Common myeloid progenitor, CD34-positive (primary cell): ENCODE data around the gene KAZN.

Source experiments
- CTCF ChIA-PET: fragments of 350-600 bp; sonication (Branson Sonifier 250); formaldehyde crosslinking; loops from one replicate; lab custom pipeline; 2021; ENCODE audit warnings: antibody characterized with exemption; lab: Charles Lee
- POLR2A ChIA-PET: fragments of 350-600 bp; sonication (Branson Sonifier 250); formaldehyde crosslinking; loops from one replicate; lab custom pipeline; 2021; ENCODE audit warnings: antibody characterized with exemption; lab: Charles Lee
- DNase-seq, 3 donors: peaks; one replicate each; pipeline versions ENCODE4 v3.0.0 to v3.0.0-alpha.2; 2013
- H3K27ac ChIP-seq, 2 experiments: 1 replicate in 1 of 2; 2 replicates in 1 of 2; pipeline ENCODE4 v1.7.0; 2013; ENCODE audit warnings: inconsistent platforms in 2 of 2, low read length in 2 of 2, mild to moderate bottlenecking in 2 of 2, low read depth in 1 of 2, moderate library complexity in 1 of 2; ENCODE audit not compliant: severe bottlenecking in 2 of 2, insufficient read depth in 1 of 2, poor library complexity in 1 of 2
- H3K27me3 ChIP-seq, 5 experiments: replicated peaks in 2 of 5; 1 replicate in 3 of 5; 2 replicates in 2 of 5; pipeline versions ENCODE4 v1.6.1 to v1.7.0; 2013; ENCODE audit warnings: low read length in 4 of 5, mild to moderate bottlenecking in 2 of 5, moderate library complexity in 2 of 5, inconsistent platforms in 1 of 5; ENCODE audit not compliant: insufficient read depth in 5 of 5, control insufficient read depth in 4 of 5
- H3K36me3 ChIP-seq, 4 experiments: 1 replicate in 2 of 4; 2 replicates in 2 of 4; pipeline versions ENCODE4 v1.6.1 to v1.7.0; 2013; ENCODE audit warnings: low read length in 3 of 4, control low read depth in 1 of 4, mild to moderate bottlenecking in 1 of 4; ENCODE audit not compliant: control insufficient read depth in 4 of 4, insufficient read depth in 4 of 4
- H3K4me1 ChIP-seq, 4 experiments: 1 replicate in 3 of 4; 2 replicates in 1 of 4; pipeline versions ENCODE4 v1.6.1 to v1.7.1; 2013; ENCODE audit warnings: low read length in 3 of 4, mild to moderate bottlenecking in 3 of 4, control low read depth in 1 of 4, inconsistent platforms in 1 of 4, moderate library complexity in 1 of 4; ENCODE audit not compliant: control insufficient read depth in 4 of 4, insufficient read depth in 4 of 4; ENCODE audit errors: control extremely low read depth in 1 of 4
- H3K4me3 ChIP-seq, 7 experiments: 1 replicate in 4 of 7; 2 replicates in 3 of 7; pipeline versions ENCODE4 v1.5.1 to v1.7.0; 2013; ENCODE audit warnings: mild to moderate bottlenecking in 7 of 7, low read length in 6 of 7, moderate library complexity in 6 of 7, inconsistent platforms in 2 of 7, low read depth in 2 of 7, control low read depth in 1 of 7; ENCODE audit not compliant: insufficient read depth in 4 of 7, control insufficient read depth in 1 of 7; ENCODE audit errors: extremely low read depth in 1 of 7
- H3K9me3 ChIP-seq, 5 experiments: 1 replicate in 4 of 5; 2 replicates in 1 of 5; pipeline versions ENCODE4 v1.6.1 to v1.7.1; 2013; ENCODE audit warnings: low read length in 4 of 5, mild to moderate bottlenecking in 2 of 5, inconsistent platforms in 1 of 5, low read depth in 1 of 5, moderate library complexity in 1 of 5; ENCODE audit not compliant: control insufficient read depth in 4 of 5, insufficient read depth in 2 of 5; ENCODE audit errors: control extremely low read depth in 1 of 5
- WGBS: methylation state at CpG from one replicate; pipeline ENCODE4 v1.1.5; 2013; ENCODE audit not compliant: insufficient coverage; 5-methylcytosine and 5-hydroxymethylcytosine counted together

Gene KAZN

DNA sequence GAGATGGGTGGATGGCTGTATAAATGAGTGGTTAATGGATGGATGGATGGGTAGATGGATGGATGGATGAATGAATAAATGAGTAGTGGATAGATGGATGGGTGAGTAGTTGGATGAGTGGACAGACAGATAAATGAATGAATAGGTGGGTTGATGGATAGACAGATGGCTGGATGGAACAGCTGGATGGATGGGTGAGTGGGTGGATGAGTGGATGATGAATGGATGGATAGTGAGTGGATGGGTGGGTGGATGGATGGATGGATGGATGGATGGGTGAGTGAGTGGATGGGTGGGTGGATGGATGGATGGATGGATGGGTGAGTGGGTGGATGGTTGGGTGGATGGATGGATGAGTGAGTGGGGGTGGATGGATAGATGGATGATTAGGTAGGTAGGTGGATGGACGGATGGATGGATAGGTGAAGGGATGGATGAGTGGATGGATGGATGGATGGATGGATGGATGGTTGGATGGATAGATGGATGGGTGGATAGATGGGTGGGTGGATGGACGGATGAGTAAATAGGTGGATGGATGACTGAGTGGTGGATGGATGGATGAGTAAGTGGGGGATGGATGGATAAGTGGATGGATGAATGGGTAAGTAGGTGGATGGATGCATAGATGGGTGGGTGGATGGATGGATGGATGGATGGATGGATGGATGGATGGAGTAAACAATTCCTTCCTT, 246.6 kb downstream of the KAZN start:
- WGBS, result 100% methylated on average over 2 of the region's 2 CpGs
- CTCF ChIA-PET, result interaction anchor here (0.5 kb wide), 1 partner anchor 433 kb away, joined by 3 read pairs; no protein-coding TSS in a partner anchor
- H3K4me3 ChIP-seq, result no peak overlapping the region
- no peaks in the 10 kb centered on the region for H3K36me3 ChIP-seq
- H3K9me3 ChIP-seq, result peaks cover 3 to 20% (median 13%) of the 10 kb centered on the region in 5 experiments
- POLR2A ChIA-PET, result no interaction called here
- H3K27me3 ChIP-seq, result peaks cover 0 to 3% (median 0%) of the 10 kb centered on the region in 5 experiments
- no peak for DNase-seq
- H3K27ac ChIP-seq, result no peak overlapping the region
- peaks cover 0 to 4% (median 2%) of the 10 kb centered on the region in 4 experiments for H3K4me1 ChIP-seq

DNA sequence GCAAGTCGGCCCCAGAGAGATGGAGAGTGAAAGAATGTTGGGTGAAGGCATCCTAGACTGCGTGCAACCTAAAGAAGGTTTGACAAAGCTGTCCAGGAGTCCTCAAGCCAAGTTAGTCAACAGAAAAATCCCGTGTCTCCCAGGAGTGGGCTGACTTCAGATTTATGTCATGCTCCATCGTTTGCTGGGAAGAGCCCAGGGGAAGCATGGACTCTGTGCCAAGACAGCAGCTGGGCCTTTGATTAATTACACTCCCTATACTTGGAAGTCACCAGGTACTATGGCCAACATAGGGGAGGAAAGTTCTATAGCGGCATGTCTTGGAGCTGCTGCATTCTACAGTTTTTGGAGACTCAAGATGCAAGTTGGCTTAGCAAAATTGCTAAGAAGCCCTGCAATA, 247.4 kb downstream of the KAZN start:
- peaks cover 3 to 17% (median 10%) of the 10 kb centered on the region in 5 experiments for H3K9me3 ChIP-seq
- CTCF ChIA-PET, result interaction anchor here (0.5 to 1.1 kb wide), 2 partner anchors 40 to 434 kb away, joined by 3 to 5 read pairs; no protein-coding TSS in a partner anchor
- POLR2A ChIA-PET, result no interaction called here
- peaks cover 0 to 4% (median 2%) of the 10 kb centered on the region in 4 experiments for H3K4me1 ChIP-seq
- no peaks in the 10 kb centered on the region for H3K27me3 ChIP-seq
- 98% methylated on average over 5 of the region's 5 CpGs for WGBS
- H3K36me3 ChIP-seq, result no peaks in the 10 kb centered on the region
- DNase-seq, result no peak
- H3K27ac ChIP-seq, result no peak overlapping the region
- no peak overlapping the region for H3K4me3 ChIP-seq

DNA sequence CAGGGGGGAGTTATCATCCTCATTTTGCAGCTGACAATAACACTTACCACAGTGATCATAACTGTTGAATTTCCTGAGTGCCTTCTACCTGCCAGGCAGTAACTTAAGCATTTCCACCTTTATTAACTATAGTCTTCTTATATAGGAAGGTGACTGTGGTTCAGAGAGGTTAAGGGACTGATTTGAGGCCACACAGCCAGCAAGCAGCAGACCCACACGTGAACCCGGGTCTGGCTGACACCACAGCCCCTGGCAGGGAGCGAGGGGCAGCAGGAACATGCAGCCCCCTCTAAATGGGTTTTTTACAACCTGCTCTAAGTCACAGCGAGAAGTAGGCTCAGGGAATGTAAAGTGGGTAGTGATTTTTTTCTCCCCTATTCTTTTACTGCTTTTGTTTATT, 248.2 kb downstream of the KAZN start:
- H3K4me1 ChIP-seq, result peaks cover 0 to 4% (median 2%) of the 10 kb centered on the region in 4 experiments
- peaks cover 2 to 9% (median 7%) of the 10 kb centered on the region in 5 experiments for H3K9me3 ChIP-seq
- ChIA-PET CTCF (interaction anchor here (1.1 kb wide), 1 partner anchor 41 kb away, joined by 5 read pairs; no protein-coding TSS in a partner anchor), POLR2A (no interaction called here)
- no peaks in the 10 kb centered on the region for H3K36me3 ChIP-seq
- no peak overlapping the region for H3K4me3 ChIP-seq
- DNase-seq, result no peak
- no peak overlapping the region for H3K27ac ChIP-seq
- H3K27me3 ChIP-seq, result no peaks in the 10 kb centered on the region
- WGBS, result 90% methylated on average over 3 of the region's 4 CpGs

DNA sequence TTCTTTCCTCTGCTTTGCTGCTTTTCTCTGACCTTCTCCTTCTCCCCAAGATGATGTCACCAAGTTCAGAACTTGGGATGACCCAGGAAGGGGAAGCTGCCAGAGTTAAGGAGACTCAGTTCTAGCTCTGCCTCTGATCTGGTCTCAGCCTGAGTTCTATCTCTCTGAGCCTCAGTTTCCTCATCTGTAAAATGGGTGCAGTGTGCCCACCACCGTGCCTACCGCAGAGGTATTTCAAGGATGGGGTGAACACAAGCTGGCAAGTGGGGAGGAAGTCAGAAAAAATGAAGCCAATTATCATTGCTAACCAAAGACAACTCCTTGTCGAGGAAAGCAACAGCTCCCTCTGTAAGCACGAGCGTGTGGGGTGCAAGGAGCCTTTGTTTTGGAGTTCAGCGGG, 249.7 kb downstream of the KAZN start:
- Histone ChIP-seq H3K4me1 (peaks cover 0 to 4% (median 2%) of the 10 kb centered on the region in 4 experiments), H3K27me3 (no peaks in the 10 kb centered on the region), H3K9me3 (no peaks in the 10 kb centered on the region), H3K36me3 (no peaks in the 10 kb centered on the region), H3K27ac (no peak overlapping the region), H3K4me3 (no peak overlapping the region)
- ChIA-PET CTCF (interaction anchor here (0.8 to 1.1 kb wide), 2 partner anchors 43 to 241 kb away, joined by 3 read pairs; no protein-coding TSS in a partner anchor), POLR2A (no interaction called here)
- no peak for DNase-seq
- 94% methylated on average over 5 of the region's 6 CpGs for WGBS

DNA sequence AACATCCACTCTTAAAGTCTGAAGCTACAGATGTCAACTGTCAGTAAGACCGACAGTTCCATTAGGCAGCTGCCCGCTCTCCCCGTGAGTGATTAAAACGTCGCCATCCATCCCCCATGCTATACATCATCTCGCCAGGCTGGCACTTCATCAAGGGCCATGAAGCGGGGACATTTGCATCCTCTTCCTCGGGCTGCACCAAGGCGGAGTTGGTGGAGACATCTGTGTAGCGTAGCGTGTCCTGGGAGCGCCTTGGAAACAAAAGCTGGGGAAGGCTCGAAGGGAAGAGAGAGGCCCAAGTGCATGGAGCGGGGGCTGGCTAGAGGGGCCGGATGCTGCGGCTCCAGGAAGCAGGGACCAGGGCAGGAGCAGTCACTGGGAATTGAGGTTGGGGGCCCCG, 250.1 kb downstream of the KAZN start:
- CTCF ChIA-PET, result interaction anchor here (0.8 to 1.1 kb wide), 3 partner anchors 44 to 735 kb away, joined by 3 read pairs; no protein-coding TSS in a partner anchor
- Histone ChIP-seq H3K27me3 (peaks cover 0 to 1% (median 0%) of the 10 kb centered on the region in 5 experiments), H3K9me3 (no peaks in the 10 kb centered on the region), H3K36me3 (no peaks in the 10 kb centered on the region), H3K4me3 (no peak overlapping the region), H3K4me1 (peaks cover 0 to 4% (median 2%) of the 10 kb centered on the region in 4 experiments), H3K27ac (no peak overlapping the region)
- DNase-seq, result no peak
- 87% methylated on average over 12 of the region's 17 CpGs for WGBS
- POLR2A ChIA-PET, result no interaction called here

DNA sequence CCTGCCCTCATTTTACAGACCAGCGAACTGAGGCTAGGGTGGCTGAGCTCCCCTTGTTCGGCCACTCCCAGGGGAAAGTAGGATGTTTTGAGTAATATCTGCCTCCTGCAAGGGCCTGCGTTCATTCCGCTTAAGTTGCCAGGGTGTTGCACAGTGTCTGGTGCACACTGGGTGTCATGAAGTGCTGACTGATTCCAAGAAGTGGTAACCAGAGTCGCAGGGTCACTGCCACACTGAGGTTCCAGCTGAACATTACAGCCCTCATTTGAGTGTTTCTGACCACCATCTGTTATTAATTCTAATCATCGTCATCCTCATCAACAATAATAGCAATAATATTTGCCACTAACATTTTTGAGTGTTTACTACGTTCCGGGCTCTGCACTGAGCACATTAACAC, 250.6 kb downstream of the KAZN start:
- H3K36me3 ChIP-seq, result no peaks in the 10 kb centered on the region
- no peaks in the 10 kb centered on the region for H3K9me3 ChIP-seq
- WGBS, result 86% methylated on average over 5 of the region's 8 CpGs
- no peak overlapping the region for H3K27ac ChIP-seq
- peaks cover 0 to 4% (median 2%) of the 10 kb centered on the region in 4 experiments for H3K4me1 ChIP-seq
- DNase-seq, result no peak
- ChIA-PET POLR2A (no interaction called here), CTCF (interaction anchor here (0.6 to 1.1 kb wide), 4 partner anchors 188 to 735 kb away, joined by 3 to 5 read pairs (median 3); no protein-coding TSS in a partner anchor)
- peaks cover 0 to 2% (median 0%) of the 10 kb centered on the region in 5 experiments for H3K27me3 ChIP-seq
- no peak overlapping the region for H3K4me3 ChIP-seq

DNA sequence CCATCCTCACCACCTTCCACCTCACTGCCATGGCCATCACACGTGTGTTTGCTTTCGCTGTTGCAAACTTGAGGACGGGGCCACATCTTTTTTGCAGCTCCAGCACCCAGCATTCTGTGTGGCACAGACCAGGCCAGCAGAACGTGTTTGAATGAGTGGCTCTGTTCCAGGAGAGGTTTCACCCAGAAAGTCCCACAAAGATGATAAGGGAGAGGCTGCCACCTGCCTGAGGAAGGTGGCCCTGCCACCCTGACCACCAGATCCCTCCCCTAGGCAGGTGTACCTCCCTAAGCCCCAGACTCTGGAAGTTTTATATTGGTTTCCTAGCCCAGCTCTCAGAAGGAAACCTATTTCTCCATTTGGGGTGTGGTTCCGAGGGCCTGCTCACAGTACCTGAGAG, 252.1 kb downstream of the KAZN start:
- Histone ChIP-seq H3K27me3 (peaks cover 0 to 13% (median 0%) of the 10 kb centered on the region in 5 experiments), H3K4me3 (no peak overlapping the region)

More for the DNA sequence above, 252.1 kb downstream of the KAZN start:
- no peaks in the 10 kb centered on the region for H3K4me1 ChIP-seq
- DNase-seq, result peak; percentile 40 to 67 (median 55)
- no peak overlapping the region for H3K27ac ChIP-seq
- no peaks in the 10 kb centered on the region for H3K36me3 ChIP-seq
- 77% methylated on average over 4 of the region's 5 CpGs for WGBS
- ChIA-PET CTCF (interaction anchor here (0.8 to 1.9 kb wide), 6 partner anchors 11 to 737 kb away, joined by 3 to 5 read pairs (median 3); no protein-coding TSS in a partner anchor), POLR2A (no interaction called here)
- H3K9me3 ChIP-seq, result no peaks in the 10 kb centered on the region
